Measurements from ENCODE around the gene TLR6.
"Not testable (repeated sequence)": the region's sequence is repeated elsewhere in the genome, so short reads cannot be mapped to it uniquely, and the experiment has no call there.

TLR6 gene

DNA sequence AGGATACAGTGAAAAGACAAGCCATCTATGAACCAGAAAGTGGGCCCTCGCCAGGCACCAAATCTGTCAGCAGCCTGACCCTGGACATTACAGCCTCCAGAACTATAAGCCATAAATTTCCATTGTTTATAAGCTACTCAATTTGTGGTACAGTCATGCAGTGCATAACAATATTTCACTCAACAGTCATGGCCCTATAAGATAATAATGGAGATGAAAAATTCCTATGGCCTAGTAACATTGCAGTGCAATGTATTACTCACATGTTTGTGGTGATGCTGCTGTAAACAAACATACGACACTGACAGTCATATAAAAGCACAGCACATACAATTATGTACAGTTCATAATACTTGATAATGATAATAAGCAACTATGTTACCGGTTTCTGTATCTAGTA, 34.9 kb downstream of the TLR6 start:
- DNase-seq = peak; percentile 8

DNA sequence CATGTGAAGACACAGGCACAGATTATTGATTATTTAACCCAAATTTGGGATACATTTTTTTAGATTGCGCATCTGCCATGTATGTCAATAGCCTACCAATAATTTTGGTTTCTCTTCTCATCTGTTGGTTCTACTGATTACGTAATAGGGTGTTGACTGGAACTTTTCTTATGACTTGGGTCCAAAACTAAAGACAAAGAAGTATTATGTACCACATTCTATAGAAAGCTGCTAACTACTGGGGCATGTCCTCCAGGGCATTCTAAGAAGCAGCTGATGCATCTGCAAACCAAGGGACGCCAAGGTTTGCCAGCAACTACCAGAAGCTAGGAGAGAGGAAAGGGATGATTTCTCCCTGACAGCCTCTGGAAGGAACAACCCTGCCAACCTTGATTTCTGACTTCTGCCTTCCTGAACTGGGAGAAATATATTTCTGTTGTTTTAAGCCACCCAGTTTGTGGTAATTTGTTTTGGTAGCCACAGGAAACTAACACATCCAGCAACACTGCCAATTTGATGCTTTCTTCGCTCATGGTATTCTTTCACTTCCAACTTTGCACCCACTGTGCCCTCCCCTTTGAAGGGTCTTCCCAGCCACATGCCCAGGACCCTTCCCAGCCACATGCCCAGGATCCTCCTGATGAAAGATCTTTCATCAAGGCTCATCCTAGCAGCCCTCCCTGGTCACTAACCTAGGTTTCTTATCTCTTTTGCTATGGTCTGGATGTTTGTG, 36.1 kb downstream of the TLR6 start:
- DNase-seq = no peak

DNA sequence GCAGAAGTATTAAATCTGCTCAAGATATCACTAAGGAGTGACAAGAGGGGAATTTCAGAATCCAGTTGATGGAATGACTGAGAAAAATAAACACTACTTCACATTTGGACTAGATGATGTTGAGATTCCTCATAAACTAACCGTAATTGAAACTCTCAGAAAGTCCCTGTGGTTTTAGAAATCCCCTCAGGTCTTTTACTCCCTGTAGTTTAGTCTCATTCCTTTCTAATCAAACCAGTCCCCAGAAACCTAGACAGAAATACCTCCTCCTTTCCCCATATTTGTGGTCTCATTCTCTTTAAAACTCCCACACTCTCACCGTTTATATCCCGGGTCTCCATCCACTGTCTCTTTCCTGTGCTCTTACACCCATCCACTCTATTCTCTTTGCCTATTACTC, 37.0 kb downstream of the TLR6 start:
- peak; percentile 23 for DNase-seq

DNA sequence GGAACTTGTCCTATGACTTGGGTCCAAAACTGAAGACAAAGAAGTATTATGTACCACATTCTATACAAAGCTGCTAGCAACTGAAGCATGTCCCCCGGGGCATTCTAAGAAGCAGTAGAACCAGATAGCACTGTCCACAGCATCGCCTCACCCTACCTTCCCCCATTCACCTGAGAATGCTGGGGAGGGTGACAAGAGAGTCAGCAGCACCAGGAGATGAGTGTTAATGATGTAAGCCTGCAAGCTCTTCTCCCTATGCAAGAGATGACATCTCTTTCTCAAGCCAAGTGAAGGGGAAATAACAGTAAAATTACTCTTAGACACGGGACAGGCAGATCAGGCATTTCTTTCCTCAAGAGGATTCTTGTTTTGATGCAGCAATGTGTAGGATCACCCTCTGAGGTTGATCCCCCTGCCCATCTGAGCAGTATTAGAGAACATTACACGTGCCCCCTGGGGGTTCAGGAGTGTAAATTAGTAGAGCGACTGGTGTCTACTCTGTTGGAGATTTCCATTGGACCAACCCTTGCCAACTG, 38.1 kb downstream of the TLR6 start:
- no peak for DNase-seq

DNA sequence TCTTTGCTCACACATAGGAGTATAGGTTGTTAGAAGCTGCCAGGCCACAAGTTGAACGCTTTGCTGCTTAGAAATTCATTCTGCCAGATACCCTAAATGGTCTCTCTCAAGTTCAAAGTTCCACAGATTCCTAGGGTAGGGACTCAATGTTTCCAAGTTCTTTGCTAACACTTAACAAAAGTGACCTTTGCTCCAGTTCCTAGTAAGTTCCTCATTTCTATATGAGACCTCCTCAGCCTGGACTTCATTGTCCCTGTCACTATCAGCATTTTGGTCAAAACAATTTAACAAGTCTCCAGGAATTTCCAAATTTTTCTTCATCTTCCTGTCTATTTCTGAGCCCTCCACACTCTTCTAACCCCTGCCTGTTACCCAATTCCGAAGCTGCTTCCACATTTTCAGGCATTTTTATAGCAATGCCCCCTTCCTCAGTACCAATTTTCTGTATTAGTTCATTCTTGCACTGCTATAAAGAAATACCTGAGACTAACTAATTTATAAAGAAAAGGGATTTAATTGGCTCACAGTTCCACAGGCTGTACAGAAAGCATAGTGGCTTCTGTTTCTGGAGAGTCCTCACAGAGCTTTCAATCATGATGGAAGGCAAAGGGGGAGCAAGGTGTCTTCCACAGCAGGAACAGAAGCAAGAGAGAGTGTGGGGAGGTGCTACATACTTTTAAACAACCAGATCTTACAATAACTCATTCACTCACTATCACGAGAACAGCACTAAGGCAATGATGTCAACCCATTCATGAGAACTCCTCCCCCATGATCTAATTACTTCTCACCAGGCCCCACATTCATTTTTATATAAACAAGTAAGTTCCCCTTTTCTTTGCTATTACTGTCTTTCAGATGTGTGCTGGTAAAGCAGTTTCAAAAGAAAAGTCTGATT, 40.5 kb downstream of the TLR6 start:
- no peak for DNase-seq

DNA sequence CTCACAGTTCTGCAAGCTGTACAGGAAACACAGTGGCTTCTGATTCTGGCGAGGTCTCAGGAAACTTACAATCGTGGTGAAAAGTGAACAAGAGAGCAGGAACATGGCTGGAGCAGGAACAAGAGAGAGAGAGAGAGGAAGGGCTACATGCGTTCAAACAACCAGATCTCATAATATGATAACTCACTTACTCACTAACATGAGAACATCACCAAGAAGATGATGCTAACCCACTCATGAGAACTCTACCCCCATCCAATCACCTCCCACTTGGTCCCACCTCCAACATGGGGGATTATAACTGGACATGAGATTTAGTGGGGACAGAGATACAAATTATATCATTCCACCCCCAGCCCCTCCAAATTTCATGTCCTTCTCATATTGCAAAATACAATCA, 42.2 kb downstream of the TLR6 start:
- no peak for DNase-seq

DNA sequence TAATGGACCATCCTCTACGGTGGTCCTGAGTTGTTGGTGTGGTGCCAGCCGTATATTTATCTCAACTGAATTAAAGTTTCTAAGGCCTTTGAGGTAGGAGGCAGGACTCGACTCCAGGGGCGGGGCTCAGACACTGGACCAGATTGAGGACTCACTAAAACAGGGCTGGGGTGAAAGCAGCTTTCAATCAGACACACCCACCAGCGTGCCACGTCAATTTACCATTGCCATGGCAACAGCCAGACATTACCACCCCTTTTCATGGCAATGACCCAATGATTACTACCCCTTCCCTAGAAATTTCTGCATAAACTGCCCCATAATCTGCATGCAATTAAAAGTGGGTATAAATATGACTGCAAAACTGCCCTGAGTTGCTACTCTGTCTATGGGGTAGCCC, 45.3 kb downstream of the TLR6 start:
- DNase-seq = no peak

DNA sequence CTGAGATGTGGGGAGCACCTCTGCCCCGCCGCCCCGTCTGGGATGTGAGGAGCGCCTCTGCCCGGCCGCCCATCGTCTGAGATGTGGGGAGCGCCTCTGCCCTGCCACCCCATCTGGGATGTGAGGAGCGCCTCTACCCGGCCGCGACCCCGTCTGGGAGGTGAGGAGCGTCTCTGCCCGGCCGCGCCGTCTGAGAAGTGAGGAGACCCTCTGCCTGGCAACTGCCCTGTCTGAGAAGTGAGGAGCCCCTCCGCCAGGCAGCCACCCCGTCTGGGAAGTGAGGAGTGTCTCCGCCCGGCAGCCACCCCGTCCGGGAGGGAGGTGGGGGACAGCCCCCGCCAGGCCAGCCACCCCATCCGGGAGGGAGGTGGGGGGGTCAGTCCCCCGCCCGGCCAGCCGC, 49.2 kb downstream of the TLR6 start:
- not testable (repeated sequence) for DNase-seq

DNA sequence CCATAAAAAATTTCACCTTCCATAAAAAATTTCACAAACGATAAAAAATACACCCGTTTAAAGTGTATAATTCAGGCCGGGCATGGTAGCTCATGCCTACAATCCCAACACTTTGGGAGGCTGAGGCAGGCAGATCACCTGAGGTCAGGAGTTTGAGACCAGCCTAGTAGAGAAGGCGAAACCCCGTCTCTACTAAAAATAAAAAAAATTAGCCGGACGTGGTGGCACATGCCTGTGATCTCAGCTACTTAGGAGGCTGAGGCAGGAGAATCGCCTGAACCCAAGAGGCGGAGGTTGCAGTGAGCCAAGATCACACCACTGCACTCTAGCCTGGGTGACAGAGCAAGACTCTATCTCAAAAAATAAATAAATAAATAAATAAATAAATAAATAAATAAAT, 50.4 kb downstream of the TLR6 start:
- DNase-seq = not testable (repeated sequence)

DNA sequence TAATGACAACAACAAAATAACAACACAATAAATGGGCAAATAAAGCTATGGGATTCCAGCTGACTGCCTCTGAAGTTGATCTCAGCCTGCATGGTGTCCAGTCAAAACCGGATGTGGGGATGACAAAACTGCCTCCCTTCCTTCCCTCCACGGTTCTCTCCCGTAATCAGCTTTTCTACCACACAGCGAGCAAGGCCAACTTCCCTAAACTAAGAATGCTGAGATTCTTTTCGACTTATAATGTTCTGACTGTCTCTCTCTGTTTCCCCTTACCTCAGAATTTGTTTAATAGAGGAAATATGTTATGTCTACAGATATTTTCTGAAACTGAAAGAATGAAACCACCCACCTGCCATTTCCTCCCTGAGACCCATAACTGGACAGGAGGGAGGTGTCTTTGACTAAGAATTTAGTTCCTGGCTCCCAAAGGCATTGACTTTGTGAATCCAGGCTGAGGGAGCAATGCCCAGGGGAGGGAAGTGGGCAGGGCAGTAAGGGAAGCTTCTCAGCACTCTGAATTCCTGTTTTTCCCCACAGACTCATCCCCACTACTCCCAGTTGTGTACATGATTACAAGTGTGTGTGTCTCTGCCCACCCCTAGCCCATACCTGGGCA, 51.0 kb downstream of the TLR6 start:
- DNase-seq = no peak

DNA sequence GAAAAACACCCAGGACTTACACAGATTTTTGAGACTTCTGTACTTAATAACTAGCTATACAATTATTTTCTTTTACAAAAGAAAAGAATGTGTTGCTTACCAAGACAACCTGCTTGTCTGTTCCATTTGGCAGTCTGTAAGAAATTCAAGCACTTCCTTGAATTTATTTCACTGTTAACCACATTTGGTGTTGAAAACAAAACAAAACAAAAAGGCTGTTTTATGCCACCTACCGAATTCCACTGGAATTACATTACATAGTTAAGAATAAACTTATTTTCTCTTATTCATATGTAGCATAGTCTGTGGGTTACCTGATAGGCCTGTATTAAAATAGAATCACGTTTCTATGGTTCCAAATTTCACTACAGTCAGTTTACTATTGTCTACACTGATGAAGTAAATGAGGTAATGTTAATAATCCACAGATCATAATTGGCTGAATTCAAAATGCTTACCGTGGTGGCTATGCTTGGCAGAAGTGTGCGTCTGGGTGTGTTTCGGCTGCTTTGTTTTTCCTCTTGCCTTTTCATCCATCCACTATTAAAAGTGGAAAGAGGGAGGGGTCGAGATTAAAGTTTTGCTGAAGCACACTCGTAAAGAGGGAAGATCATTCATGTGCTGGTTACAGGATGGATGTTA, 51.8 kb downstream of the TLR6 start, which contains the start of gene TLR1:
Gene TLR1 (minus strand): TSS at position 138 of the 642 bp plus-strand sequence. CDS start 5,960 bp downstream, outside the sequence.
- DNase-seq = peak; percentile 41

DNA sequence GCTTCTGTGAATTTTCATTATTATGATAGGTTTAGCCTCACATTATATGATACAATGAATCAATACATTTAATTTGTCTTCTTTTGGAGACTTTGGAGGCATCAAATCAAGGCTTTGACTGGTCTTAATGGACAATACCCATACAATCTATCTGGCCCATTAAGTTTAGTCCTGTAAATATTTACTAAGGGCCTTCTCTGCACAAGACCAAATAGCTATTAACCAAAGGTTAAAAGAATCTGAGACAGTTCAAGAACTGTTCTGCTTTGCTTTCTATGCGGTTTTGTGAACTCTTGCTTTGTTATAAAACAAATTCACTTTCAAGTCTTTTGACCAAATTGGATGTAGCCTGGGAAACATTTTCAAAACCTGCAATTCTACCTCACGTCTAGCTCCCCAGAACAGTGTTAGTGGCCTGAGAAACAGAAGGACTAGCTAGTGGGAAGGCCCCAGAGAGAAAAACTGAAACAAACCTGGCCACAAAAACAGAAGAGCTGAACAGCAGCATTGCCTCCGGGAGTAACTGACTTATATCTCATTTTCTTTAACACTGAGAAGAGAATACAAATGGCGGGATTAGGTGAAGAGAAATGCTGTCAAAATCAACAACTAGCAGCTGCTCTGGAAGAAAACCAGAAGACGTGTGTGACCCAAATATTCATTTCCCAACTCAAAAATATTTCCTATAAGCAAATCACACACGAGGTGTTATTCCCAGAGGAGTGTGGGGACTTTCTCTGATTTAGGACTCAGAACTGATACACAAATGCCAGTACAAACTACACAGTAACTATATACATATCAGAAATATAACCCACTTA, 52.6 kb downstream of the TLR6 start:
- no peak for DNase-seq

DNA sequence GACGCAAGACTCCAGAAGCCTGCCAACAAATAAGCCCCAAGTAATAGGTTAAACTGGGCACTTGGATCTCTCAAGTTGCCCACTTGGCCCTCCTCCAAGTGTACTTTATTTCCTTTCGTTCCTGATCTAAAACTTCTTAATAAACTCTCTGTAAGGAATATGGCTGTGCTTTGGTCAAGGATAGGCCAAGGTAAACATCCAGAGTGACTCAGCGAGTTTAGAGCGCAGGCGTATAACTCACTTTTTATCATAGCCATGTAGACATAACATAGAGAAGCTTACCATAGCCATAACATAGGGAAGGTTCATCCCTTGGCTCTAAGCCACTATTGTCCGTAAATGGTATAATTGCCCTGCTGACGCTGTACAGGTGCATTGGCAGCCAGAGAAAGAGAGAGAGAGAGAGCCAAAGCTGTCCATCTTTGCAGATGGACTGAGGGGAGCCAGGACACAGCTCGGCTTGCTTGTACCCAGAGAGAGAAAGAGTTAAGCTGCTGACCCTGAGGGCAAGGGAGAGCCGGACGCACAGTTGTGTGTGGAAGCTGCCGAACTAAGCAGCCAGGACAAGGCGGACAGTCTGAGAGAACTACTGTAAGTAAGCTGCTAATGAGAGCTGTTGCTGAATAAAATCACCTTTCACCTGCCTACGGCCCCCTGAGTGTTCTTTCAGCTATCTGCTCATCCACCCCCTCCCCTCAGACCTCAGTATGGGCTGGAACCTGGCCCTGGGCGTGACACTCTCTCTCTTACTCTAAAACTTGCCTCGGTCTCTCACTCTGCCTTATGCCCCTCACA, 53.9 kb downstream of the TLR6 start:
- no peak for DNase-seq

DNA sequence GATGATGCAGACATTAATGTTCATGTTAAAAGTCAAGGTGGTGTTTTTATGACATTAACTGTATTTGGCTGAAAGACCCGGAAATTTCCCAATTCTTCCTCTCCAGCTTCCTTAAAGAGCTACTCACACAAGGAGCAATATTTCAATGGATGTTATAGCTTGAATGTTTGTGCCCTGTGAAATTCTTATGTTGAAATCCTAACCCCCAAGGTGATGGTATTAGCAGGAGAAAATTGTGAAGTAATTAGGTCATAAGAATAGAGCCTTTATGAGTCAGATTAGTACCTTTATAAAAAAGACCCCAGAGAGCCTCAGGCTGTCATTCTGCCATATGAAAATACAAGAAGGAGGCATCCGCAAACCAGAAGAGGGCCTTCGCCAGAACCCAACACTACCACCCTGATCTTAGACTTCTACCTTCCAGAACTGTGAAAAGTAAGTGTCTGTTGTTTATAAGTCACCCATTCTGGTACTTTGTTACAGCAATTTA, 55.6 kb downstream of the TLR6 start:
- DNase-seq = no peak

DNA sequence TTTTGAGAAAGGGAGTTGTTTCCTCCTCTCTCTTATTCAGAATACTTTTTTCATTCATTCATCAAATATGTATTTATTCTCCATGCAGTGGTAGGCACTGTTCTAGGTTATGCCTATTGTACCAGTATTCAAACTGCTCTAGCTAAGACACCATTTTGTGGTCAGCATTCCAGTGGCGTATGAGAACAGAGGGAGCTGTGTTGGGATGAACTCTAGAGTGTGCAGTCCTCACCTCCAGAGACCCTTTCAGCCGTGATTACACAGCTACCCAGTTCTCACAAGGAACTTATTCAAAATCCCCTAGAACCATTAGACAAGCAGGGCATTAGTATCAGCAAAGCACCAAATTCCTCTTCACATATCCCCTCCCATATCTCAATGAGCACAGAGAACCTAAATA, 56.3 kb downstream of the TLR6 start:
- DNase-seq = no peak

DNA sequence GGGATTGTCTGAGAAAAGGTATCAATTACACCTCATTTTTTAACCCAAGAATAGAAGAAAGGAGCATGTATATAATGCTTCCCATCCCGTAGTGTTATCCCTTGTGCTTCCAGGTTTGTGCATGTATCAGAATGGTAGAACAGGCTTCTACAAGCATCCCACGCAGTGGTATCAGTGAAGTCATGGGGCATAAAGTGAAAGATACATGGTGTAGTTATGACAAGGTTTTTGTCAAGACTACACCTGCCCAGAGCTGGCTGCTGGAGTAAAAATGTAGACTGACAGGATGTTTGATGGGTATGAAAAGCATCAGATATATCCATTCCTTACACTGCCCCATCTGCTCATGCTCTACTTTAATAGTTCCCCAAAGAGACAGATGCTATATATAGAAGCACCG, 61.5 kb downstream of the TLR6 start:
- no peak for DNase-seq

DNA sequence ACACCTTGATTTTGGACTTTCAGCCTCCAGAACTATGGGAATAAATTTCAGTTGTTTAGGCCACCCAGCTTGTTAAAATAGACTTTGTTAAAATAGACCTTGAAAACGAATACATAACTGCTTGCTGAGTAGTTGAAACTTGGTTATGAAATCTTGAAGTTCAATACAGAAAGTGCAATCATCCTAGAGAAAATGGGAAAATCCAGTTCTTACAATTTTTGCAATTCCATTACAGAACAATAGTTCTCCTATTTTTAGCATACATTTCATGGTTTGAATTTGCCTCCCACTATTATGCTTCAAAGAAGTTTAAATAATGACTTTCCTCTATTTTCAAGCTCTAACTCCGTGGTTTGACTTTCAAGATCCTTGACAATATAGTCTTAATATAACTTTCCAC, 62.6 kb downstream of the TLR6 start:
- DNase-seq = no peak

DNA sequence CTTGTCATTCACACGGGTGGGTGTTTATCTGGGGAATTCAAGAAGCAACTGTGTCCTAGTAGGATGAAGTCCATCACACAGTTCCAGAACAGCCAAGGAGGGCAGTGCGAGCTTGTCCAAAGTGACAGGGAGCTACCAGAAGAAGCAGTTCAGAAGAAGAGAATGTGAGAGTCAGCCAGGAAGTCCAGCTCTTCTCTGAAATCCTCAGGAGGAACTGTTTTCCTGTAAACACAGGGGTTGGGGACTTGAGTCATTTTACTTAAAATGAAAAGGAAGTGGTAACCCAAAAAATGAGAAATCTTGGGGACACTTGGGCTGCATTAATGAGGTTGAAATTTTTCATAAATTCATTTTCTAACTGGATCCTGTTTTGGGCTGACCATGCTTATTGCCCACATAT, 65.6 kb downstream of the TLR6 start:
- no peak for DNase-seq

DNA sequence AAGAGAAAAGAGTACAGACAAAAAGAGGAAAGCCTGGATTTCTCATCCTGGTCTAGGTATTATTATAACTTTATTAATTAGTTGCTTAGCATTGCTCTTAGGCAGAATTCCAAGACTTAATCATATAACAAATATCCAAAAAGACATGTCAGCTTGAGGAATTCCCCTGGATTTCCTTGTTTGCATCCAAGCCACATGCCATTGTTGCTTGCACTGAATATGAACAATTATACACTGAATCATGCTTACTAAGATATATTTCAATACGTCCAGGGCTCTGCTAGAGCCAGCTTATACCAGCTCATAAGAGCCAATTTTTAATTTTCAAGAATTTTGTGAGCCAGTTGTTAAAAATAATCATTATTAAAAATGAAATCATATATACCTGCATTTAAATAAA, 68.3 kb downstream of the TLR6 start:
- peak; percentile 63 for DNase-seq

DNA sequence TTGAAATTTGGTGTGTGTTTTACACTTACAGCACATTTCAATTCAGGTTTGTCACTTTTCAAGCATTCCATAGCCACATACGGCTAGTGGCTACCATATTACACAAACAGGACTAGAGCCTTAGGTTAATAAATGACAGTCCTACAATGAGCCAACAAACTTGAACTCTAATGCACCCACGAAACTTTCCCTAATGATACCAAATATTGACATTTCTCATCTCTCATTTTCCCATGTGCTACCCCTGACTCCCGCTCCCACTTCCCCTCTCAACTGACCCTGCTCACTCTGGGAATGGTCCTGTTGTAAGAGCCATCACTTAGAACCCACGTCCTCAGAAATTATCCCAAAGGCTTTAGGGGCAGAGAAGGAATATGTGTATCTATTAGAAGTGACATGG, 68.9 kb downstream of the TLR6 start:
- DNase-seq = no peak

All from fibroblast of skin of abdomen (primary cell).